ENCODE measurements around the gene SIGLEC8. TPM values are rescaled to one million over a fixed set of nuclear protein-coding genes. Genes with fewer than 3 reads are reported as not detected.
"Not testable (repeated sequence)": the region's sequence is repeated elsewhere in the genome, so short reads cannot be mapped to it uniquely, and the experiment has no call there.

Gene SIGLEC8
- total RNA-seq, 1 donor from 2014 or later = not detected

- H3K27me3 Mint-ChIP-seq = peaks cover 6% of the 10 kb centered on the region
- H3K4me3 Mint-ChIP-seq = no peak overlapping the region
- H3K4me1 Mint-ChIP-seq (ENCODE audit: unreplicated experiment) = no peaks in the 10 kb centered on the region
- TF ChIP-seq, protein P1, sequence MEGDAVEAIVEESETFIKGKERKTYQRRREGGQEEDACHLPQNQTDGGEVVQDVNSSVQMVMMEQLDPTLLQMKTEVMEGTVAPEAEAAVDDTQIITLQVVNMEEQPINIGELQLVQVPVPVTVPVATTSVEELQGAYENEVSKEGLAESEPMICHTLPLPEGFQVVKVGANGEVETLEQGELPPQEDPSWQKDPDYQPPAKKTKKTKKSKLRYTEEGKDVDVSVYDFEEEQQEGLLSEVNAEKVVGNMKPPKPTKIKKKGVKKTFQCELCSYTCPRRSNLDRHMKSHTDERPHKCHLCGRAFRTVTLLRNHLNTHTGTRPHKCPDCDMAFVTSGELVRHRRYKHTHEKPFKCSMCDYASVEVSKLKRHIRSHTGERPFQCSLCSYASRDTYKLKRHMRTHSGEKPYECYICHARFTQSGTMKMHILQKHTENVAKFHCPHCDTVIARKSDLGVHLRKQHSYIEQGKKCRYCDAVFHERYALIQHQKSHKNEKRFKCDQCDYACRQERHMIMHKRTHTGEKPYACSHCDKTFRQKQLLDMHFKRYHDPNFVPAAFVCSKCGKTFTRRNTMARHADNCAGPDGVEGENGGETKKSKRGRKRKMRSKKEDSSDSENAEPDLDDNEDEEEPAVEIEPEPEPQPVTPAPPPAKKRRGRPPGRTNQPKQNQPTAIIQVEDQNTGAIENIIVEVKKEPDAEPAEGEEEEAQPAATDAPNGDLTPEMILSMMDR (conservative IDR thresholded peaks at IDR 0.05) = no peak
- no peaks in the 10 kb centered on the region for H3K9me3 Mint-ChIP-seq
- no peaks in the 10 kb centered on the region for H3K36me3 Mint-ChIP-seq
- DNase-seq (ENCODE audit: extremely low spot score, unreplicated experiment) = no peak
- no peak overlapping the region for H3K27ac Mint-ChIP-seq
Measured at GRCh38 chr19:51503286-51503817, 45.1 kb upstream of the SIGLEC8 start.

DNA sequence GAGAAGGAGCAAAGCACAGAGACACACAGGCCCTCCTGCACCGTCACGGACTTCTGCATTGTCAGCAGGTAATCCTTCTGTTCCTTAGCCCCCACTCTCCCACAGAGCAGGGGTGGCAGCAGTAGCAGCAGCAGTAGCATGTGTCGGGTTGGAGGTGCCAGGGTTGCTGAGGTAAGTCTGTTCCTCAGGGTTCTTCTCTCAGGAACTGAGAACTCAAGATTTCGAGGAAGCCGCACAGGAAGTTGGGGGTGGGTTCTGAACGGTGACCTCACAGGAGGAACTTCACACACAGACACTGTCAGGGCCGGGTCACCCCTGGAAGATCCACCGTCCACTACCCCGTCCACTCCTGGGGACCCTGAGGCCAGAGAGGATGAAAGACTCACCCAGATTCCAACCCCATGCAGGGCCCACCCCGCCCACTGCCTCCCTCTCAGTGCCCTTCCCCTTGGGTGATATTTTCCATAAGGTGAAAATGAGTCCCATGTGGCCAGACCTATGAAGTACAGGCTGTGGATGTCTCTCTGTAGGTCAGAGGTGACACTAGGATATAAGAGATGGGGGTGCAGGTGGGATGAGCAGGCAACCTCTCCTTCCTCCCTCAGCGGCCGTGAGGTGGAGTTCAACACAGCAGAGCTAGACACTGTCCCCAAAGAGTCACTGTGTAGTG, 43.5 kb upstream of the SIGLEC8 start, which contains the start of gene SIGLEC12:
SIGLEC12 (minus strand) TSS at position 207 of the 670 bp plus-strand sequence; CDS start at position 140, 67 bp downstream.
- TF ChIP-seq, protein P1 (conservative IDR thresholded peaks at IDR 0.05) = no peak
- no peaks in the 10 kb centered on the region for H3K9me3 Mint-ChIP-seq
- no peaks in the 10 kb centered on the region for H3K36me3 Mint-ChIP-seq
- peaks cover 6% of the 10 kb centered on the region for H3K27me3 Mint-ChIP-seq
- DNase-seq (ENCODE audit: extremely low spot score, unreplicated experiment) = no peak
- H3K4me1 Mint-ChIP-seq (ENCODE audit: unreplicated experiment) = no peaks in the 10 kb centered on the region
- H3K4me3 Mint-ChIP-seq = no peak within 1 kb of the TSS
- H3K27ac Mint-ChIP-seq = no peak within 1 kb of the TSS

DNA sequence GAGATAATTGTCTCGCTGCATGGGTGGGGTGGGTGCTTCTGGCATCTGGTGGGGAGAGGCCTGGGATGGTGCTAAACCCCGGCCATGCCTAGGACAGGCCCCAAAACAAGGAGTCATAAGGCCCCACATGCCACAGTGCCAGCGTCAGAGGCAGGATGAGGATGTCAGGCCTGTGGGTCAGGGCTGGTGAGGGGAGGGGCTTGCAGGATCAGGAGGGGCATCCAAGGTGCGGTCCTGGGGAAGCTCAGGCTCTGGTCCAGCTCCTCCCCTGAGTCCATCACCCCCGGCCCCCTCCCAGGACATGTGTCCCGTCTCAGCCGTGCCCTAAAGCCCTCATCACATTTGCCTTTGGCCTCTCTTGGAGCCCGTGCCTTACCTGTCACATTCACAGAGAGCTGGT, 42.7 kb upstream of the SIGLEC8 start:
- not testable (repeated sequence) for H3K36me3 Mint-ChIP-seq; H3K27ac Mint-ChIP-seq; H3K4me3 Mint-ChIP-seq; H3K27me3 Mint-ChIP-seq; H3K4me1 Mint-ChIP-seq (ENCODE audit: unreplicated experiment); H3K9me3 Mint-ChIP-seq; DNase-seq (ENCODE audit: extremely low spot score, unreplicated experiment)

- TF ChIP-seq, protein P1 (conservative IDR thresholded peaks at IDR 0.05) = no peak
- H3K27ac Mint-ChIP-seq = no peak overlapping the region
- no peaks in the 10 kb centered on the region for H3K4me1 Mint-ChIP-seq (ENCODE audit: unreplicated experiment)
- no peak overlapping the region for H3K4me3 Mint-ChIP-seq
- H3K9me3 Mint-ChIP-seq = peaks cover 3% of the 10 kb centered on the region
- DNase-seq (ENCODE audit: extremely low spot score, unreplicated experiment) = no peak
- H3K27me3 Mint-ChIP-seq = peaks cover 3% of the 10 kb centered on the region
- no peaks in the 10 kb centered on the region for H3K36me3 Mint-ChIP-seq
Measured at GRCh38 chr19:51497666-51498065, 39.4 kb upstream of the SIGLEC8 start.

- Mint-ChIP-seq H3K9me3 (peaks cover 3% of the 10 kb centered on the region), H3K27me3 (peaks cover 3% of the 10 kb centered on the region), H3K27ac (no peak overlapping the region), H3K4me1 (ENCODE audit: unreplicated experiment) (no peaks in the 10 kb centered on the region), H3K4me3 (no peak overlapping the region), H3K36me3 (no peaks in the 10 kb centered on the region)
- TF ChIP-seq, protein P1 (conservative IDR thresholded peaks at IDR 0.05) = no peak
- DNase-seq (ENCODE audit: extremely low spot score, unreplicated experiment) = no peak
Measured at GRCh38 chr19:51493776-51494175, 35.5 kb upstream of the SIGLEC8 start.

- H3K27me3 Mint-ChIP-seq = no peaks in the 10 kb centered on the region
- no peaks in the 10 kb centered on the region for H3K36me3 Mint-ChIP-seq
- H3K4me1 Mint-ChIP-seq (ENCODE audit: unreplicated experiment) = no peaks in the 10 kb centered on the region
- TF ChIP-seq, protein P1 (conservative IDR thresholded peaks at IDR 0.05) = no peak
- no peak overlapping the region for H3K27ac Mint-ChIP-seq
- DNase-seq (ENCODE audit: extremely low spot score, unreplicated experiment) = no peak
- H3K4me3 Mint-ChIP-seq = no peak overlapping the region
- H3K9me3 Mint-ChIP-seq = peaks cover 3% of the 10 kb centered on the region
Measured at GRCh38 chr19:51491586-51491985, 33.3 kb upstream of the SIGLEC8 start.
